Fibroblast of peridontal ligament (primary cell): Measurements from ENCODE around the gene BEST2.

Experiments
- DNase-seq: peaks from one replicate; pipeline ENCODE4 v3.0.0-alpha.2; 2010; ENCODE audit errors: extremely low read depth

Gene BEST2

GRCh38 chr19:12800923-12801465 is 49.4 kb downstream of the BEST2 start:
- DNase-seq: no peak

- DNase-seq: peak; percentile 54
These were observed 50.1 kb downstream of the BEST2 start, which contains the start of the genes PRDX2 and THSD8 for GRCh38 chr19:12801466-12802266. PRDX2 (minus strand) TSS chr19:12801800; CDS start chr19:12801261, 539 bp downstream. THSD8 (plus strand) TSS chr19:12802069; CDS start chr19:12802072, 3 bp downstream.

GRCh38 chr19:12802267-12803106 is 50.9 kb downstream of the BEST2 start:
- DNase-seq: no peak

- no peak for DNase-seq
These were observed 52.5 kb downstream of the BEST2 start for GRCh38 chr19:12804051-12804450.

GRCh38 chr19:12806242-12807081 is 54.9 kb downstream of the BEST2 start, which contains the start of gene RNASEH2A:
RNASEH2A (plus strand) TSS chr19:12806584; CDS start chr19:12806674, 90 bp downstream.
- peak; percentile 85 for DNase-seq
